Measurements from ENCODE around the gene RFFL.

Gene RFFL

DNA sequence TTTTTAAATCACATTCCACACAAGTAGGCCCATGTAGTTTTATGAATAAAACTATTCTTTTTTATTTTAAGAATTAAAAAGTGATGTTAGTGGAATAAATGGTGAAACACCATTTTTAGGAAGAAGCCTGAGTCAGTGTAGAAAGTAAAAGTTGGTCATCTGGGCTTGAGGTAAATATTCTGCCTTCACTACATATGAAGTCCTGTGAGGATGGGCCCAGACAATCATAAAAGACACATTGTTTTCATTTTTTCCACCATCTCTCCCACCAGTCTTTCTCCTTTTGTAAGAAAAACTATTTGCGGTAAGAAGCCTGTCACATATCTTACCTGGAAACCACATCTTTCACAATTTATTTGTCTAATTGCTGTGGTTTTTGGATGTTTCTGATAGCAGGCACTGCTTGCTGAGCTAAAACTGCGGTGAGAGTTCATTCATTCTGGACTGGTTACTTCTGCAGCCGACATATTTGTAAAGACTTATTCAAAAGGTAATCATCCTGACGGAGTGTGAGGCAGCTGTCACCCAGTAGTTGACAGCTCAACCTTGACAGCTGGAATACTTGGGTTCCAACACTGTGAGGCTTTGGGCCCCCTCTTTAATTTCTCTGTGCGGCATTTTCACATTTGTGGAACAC lies 10.6 kb upstream of the RFFL start:
- FAIRE-seq = no peak
- no peak for DNase-seq (ENCODE audit: insufficient read length, low spot score)
- TF ChIP-seq POLR2A (IDR thresholded peaks at IDR 0.05; ENCODE audit: low read depth, low read length) = no peak

DNA sequence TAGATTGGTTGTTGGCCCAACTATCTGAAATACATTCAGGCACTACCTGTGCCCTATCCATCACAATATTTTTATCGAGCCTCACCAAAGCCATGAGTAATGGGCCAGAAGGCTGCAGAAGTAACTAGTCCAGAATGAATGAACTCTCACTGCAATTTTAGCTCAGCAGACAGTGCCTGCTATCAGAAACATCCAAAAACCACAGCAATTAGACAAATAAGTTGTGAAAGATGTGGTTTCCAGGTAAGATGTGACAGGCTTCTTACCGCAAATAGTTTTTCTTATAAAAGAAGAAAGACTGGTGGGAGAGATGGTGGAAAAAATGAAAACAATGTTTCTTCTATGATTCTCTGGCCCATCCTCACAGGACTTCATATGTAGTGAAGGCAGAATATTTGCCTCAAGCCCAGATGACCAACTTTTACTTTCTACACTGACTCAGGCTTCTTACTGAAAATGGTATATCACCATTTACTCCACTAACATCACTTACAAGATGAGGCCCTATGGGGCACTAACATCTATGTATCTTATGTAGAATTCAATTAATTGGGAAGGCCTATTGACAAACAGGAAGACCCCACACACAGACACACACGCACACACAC lies 9.8 kb upstream of the RFFL start:
- DNase-seq (ENCODE audit: insufficient read length, low spot score) (no peak), FAIRE-seq (no peak)
- TF ChIP-seq POLR2A (IDR thresholded peaks at IDR 0.05; ENCODE audit: low read depth, low read length) = no peak

DNA sequence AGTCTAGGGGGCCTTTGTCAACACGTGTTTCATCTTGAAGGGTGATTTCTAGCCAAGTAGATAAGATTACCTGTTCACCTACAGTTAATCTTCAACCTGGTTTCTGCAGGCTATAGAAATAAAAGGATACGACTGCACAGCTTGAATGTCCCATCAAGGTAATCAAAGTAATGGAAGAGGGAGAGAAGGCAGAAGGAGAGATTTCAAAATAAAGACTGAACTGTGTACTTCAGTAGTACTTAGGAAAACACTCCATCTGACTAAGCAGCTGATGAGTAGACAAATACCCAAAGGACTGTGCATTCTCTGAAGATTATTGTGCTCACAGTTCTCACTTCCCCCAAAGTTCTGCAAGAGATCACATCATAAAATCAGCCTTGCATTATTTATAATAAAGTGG lies 5.8 kb upstream of the RFFL start:
- TF ChIP-seq POLR2A (IDR thresholded peaks at IDR 0.05; ENCODE audit: low read depth, low read length) = no peak
- DNase-seq (ENCODE audit: insufficient read length, low spot score) (no peak), FAIRE-seq (peak; percentile 33)

DNA sequence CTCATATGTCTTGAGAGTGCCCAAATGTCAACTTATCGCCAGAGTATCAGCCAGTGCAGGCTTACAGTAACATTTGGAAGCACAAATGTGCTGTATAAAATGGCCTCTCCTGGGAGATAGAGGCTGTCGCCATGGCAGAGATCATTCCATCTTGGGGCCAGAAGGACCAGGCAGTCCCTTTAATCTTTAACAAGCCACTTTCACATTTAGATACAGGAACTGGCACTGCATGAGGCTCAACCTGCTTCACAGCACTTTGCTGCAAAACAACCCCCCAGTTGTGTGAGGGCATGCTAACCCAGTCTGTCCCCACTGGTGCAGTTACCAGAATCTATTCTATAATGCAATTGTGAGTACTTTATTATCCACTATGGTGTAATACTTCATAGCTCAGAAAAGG lies 4.7 kb upstream of the RFFL start:
- no peak for TF ChIP-seq POLR2A (IDR thresholded peaks at IDR 0.05; ENCODE audit: low read depth, low read length)
- FAIRE-seq (no peak), DNase-seq (ENCODE audit: insufficient read length, low spot score) (no peak)

DNA sequence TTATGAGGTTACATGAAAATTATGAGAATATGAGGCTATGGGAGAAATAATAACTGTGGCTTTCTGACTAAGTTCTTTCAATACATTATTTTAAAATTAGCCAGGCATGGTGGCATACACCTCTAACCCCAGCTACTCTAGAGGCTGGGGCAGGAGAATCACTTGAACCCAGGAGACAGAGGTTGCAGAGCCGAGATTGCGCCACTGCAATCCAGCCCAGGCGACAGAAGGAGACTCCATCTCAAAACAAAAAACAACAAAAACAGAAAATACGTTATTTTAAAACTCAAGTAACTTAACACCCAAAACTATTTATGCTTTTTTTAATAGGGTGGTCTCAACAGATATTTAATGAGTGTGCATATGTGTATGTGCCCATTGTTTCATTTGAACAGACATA lies 2.4 kb upstream of the RFFL start:
- FAIRE-seq (no peak), DNase-seq (ENCODE audit: insufficient read length, low spot score) (no peak)
- TF ChIP-seq POLR2A (IDR thresholded peaks at IDR 0.05; ENCODE audit: low read depth, low read length) = no peak

DNA sequence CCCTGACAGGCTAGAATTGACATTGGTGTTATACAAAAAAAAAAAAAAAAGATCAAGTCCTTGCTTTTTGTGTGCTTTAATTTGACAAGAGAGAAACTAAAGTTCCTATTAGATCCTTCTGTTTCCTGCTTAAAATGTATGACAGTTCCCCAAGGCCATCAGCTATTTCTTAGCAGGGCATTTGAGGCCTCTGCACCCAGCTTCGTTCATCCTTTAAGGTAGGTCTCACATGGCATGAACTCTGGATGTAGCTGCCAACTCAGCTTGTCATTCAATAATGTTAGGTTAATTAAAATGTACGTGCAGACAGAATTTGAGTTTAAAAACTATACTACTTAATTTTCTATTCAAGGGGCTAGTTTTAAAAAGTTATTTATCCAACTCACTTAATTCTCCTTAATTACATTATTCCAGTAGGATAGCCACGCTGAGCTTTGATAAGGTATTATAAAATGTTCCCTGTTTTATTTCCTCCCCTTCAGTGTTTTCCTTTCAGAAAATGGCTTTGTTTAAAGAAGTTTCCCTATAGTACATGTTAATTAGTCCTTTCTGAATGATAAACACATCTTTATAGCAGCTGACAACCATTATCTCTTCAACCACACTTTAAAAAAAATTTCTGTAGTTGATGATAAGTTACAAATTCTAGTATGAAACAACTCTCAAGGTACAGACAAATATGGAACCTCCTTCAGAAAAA lies 1.2 kb upstream of the RFFL start:
- no peak for TF ChIP-seq POLR2A (IDR thresholded peaks at IDR 0.05; ENCODE audit: low read depth, low read length)
- DNase-seq (ENCODE audit: insufficient read length, low spot score) = no peak
- FAIRE-seq = no peak

DNA sequence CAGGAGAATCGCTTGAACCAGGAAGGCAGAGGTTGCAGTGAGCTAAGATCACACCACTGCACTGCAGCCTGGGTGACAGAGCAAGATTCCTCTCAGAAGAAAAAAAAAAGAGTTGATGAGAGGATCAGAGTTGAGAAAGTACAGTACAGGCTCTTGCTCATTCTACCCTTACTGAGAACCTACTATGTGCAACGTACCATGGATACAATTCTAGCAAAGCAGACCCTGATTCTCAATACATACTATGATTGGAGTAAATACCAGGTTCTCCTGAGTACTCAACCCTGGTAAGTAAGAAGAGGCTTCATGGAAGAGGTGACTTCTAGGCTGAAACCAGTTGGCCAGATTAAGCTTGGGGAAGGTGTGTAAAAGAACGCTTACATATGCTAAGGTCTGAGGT lies 1.2 kb downstream of the RFFL start:
- DNase-seq (ENCODE audit: insufficient read length, low spot score) = no peak
- FAIRE-seq = no peak
- TF ChIP-seq POLR2A (IDR thresholded peaks at IDR 0.05; ENCODE audit: low read depth, low read length) = no peak

DNA sequence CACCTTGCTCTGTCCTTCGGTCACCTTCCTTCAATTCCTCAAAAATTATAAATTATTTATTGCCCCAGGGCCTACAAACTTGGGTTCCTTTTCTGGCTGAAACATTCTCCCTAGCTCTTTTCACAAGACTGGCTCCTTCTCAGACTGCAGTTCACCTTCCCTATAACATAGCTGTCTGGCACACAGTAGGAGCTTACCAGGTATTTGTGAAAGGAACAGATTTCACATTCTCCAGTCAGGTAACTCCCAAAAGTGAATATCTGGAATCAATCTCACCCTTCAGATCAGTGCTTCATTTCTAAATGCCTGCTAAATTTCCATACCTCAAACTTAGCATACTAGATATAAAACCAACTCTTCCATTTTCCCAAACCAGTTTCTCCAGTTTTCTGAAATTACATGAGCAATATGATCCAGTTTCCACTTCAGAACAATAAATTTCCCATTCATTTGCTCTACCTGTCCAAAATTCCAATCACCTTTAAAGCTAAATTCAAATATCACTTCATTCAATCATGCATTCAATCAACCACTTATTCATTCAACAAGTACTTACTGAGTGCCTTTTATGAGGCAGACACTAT lies 6.1 kb downstream of the RFFL start:
- no peak for DNase-seq (ENCODE audit: insufficient read length, low spot score)
- TF ChIP-seq POLR2A (IDR thresholded peaks at IDR 0.05; ENCODE audit: low read depth, low read length) = no peak
- no peak for FAIRE-seq

DNA sequence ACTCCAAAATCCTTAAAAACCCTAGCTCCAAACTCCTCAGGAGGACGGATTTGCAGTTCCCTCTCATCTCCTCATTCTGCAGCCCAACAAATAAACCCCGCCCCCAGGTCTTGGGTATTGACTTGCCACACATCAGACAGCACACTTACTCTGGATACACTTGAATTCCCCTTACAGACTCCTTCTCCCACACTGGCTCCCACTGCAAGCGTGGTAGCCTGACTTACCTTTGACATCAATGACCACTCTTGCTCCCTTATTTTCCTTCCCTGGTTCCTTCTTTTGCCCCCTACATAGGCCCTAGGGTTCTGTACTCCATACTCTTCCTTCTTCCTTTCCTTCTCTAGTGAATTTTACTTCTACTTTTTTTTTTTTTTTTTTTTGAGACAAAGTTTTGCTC lies 7.5 kb downstream of the RFFL start:
- TF ChIP-seq POLR2A (IDR thresholded peaks at IDR 0.05; ENCODE audit: low read depth, low read length) = no peak
- FAIRE-seq (no peak), DNase-seq (ENCODE audit: insufficient read length, low spot score) (no peak)

DNA sequence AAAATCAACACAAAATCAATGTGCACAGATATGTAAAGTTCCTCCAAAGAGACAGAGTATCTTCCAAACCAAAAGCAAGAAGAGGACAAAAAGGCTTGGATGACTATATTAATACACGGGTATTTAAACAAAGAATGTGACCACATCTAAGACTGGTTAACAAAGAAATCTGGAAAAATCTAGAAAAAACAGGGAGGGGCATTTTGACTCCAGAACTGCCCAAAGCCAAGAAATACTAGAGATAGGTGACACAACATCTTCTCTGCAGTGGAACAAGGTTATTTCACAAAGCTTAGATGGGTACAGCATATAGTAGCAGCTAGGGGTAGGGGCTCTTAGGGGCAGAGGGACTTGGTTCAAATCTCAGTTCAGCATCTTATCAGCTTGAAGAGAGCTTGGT lies 10.3 kb downstream of the RFFL start:
- FAIRE-seq (no peak), DNase-seq (ENCODE audit: insufficient read length, low spot score) (no peak)

DNA sequence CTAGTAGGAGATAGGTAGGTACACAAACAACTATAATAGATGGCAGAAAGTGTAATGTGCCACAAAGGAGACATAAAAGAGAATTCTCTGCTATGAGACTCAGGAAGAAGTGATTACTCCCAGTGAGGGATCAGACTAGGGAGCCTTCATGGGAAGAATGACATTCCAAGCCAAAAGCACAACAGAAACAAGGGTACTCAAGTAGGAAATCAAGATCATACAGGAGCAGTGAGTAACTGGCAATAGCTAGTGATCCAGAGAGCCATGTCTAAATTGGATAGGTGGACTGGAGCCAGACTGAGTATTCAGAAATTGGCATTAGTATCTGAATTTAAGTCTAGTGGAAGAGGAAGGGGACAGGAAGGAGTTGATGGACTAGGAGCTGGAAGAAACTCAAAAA lies 10.7 kb downstream of the RFFL start:
- DNase-seq (ENCODE audit: insufficient read length, low spot score) (no peak), FAIRE-seq (no peak)
- no peak for TF ChIP-seq POLR2A (IDR thresholded peaks at IDR 0.05; ENCODE audit: low read depth, low read length)

More for the DNA sequence above, 10.3 kb downstream of the RFFL start:
- no peak for TF ChIP-seq POLR2A (IDR thresholded peaks at IDR 0.05; ENCODE audit: low read depth, low read length)

DNA sequence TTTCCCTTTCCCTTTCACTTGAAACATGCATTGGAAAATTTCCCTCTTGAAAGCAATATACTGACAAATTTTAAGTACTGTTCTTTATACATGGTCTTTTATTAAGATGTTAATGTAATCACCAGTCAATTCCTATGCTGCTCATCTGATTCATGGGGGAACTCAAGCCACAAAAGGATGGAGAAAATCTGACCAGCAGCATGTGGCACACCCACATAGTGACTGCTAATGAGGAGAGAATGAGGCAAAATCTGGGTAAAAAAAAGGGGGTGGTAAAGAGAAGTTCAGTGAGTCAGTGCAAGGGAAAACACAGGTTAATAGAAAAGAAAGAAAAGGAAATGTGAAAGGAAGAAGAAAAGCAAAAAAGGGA lies 11.3 kb downstream of the RFFL start:
- no peak for FAIRE-seq
- DNase-seq (ENCODE audit: insufficient read length, low spot score) = no peak
- no peak for TF ChIP-seq POLR2A (IDR thresholded peaks at IDR 0.05; ENCODE audit: low read depth, low read length)

DNA sequence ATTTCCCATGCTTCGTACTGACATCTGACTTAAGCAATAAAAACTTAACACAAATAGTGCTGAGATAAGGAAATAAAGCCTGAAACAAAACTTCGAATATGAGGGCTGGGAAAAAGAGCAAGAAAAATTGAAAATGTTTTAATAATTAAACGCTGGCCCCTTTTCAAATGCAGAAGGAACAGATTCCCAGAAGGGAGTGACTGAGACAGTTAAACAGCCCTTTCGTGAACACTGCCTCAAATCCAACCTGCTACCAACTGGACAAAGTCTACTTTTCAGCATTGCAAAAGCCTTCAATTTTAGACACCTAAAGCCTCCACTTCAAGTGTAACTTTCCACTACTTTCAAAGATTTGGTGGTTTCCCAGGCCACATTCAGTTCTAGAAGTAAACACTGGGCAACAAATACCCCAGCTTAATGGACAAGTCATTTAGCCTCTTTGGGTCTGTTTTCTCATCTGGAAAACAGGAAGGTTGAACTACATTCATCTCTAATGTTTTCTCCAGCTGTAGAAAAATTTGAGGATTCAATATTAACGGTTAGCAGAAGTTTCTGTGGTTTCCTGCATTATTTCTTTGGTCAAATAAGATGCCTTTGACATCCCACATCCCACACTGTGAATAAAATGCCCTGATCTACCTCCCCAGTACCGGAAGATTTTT lies 11.8 kb downstream of the RFFL start:
- no peak for TF ChIP-seq POLR2A (IDR thresholded peaks at IDR 0.05; ENCODE audit: low read depth, low read length)
- FAIRE-seq = no peak
- DNase-seq (ENCODE audit: insufficient read length, low spot score) = no peak

DNA sequence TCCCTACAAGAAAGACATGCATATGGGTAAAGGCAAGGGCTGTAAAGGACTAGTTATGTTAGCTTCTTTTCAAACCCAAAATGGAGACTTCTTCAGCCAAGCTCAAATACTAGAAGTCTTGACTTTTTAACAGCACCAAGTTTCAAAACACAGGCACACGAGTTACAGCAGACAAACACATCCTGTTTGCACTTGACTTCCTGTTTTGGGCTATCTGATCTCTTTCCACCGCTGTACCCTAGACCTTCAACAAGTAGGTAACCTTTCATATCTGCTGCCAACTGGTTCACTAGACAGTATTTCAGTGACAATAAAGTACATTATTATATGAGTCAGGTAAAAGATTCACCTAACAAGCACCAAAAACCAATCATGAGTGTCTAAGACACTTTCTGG lies 12.3 kb downstream of the RFFL start:
- FAIRE-seq (no peak), DNase-seq (ENCODE audit: insufficient read length, low spot score) (no peak)
- TF ChIP-seq POLR2A (IDR thresholded peaks at IDR 0.05; ENCODE audit: low read depth, low read length) = no peak
